ENCODE measurements around the gene IDH3G. TPM values are rescaled to one million over a fixed set of nuclear protein-coding genes. Genes with fewer than 3 reads are reported as not detected.

Gene IDH3G
- total RNA-seq, 2 donors from 2014 or later: 34.0 to 41.0 TPM

- no peaks in the 10 kb centered on the region for H3K36me3 Mint-ChIP-seq (ENCODE audit: insufficient read depth in 2 of 2)
- H3K4me3 Mint-ChIP-seq: no peak overlapping the region
- H3K27me3 Mint-ChIP-seq (ENCODE audit: low read depth): no peaks in the 10 kb centered on the region
- H3K9me3 Mint-ChIP-seq: no peaks in the 10 kb centered on the region
- no peak overlapping the region for H3K27ac Mint-ChIP-seq
- DNase-seq (no peak), ATAC-seq (replicated peaks in 1 of 2) (no peak)
- H3K4me1 Mint-ChIP-seq (ENCODE audit: low read depth): no peaks in the 10 kb centered on the region
These were observed 12.9 kb upstream of the IDH3G start for GRCh38 chrX:153806999-153807575.

- H3K27ac Mint-ChIP-seq: no peak overlapping the region
- no peaks in the 10 kb centered on the region for H3K27me3 Mint-ChIP-seq (ENCODE audit: low read depth)
- H3K9me3 Mint-ChIP-seq: no peaks in the 10 kb centered on the region
- no peaks in the 10 kb centered on the region for H3K36me3 Mint-ChIP-seq (ENCODE audit: insufficient read depth in 2 of 2)
- no peak for ATAC-seq (replicated peaks in 1 of 2)
- no peak overlapping the region for H3K4me3 Mint-ChIP-seq
- no peaks in the 10 kb centered on the region for H3K4me1 Mint-ChIP-seq (ENCODE audit: low read depth)
- DNase-seq: no peak
These were observed 11.3 kb upstream of the IDH3G start for GRCh38 chrX:153805436-153805835.

GRCh38 chrX:153804621-153805020 lies 10.4 kb upstream of the IDH3G start:
- Mint-ChIP-seq H3K27ac (no peak overlapping the region), H3K9me3 (no peaks in the 10 kb centered on the region), H3K4me3 (no peak overlapping the region), H3K4me1 (ENCODE audit: low read depth) (no peaks in the 10 kb centered on the region), H3K27me3 (ENCODE audit: low read depth) (no peaks in the 10 kb centered on the region), H3K36me3 (ENCODE audit: insufficient read depth in 2 of 2) (no peaks in the 10 kb centered on the region)
- DNase-seq (no peak), ATAC-seq (replicated peaks in 1 of 2) (no peak)

- no peak overlapping the region for H3K4me3 Mint-ChIP-seq
- no peaks in the 10 kb centered on the region for H3K36me3 Mint-ChIP-seq (ENCODE audit: insufficient read depth in 2 of 2)
- no peak for ATAC-seq (replicated peaks in 1 of 2)
- no peak overlapping the region for H3K27ac Mint-ChIP-seq
- H3K4me1 Mint-ChIP-seq (ENCODE audit: low read depth): no peaks in the 10 kb centered on the region
- DNase-seq: no peak
- H3K9me3 Mint-ChIP-seq: no peaks in the 10 kb centered on the region
- H3K27me3 Mint-ChIP-seq (ENCODE audit: low read depth): no peaks in the 10 kb centered on the region
These were observed 10.0 kb upstream of the IDH3G start for GRCh38 chrX:153804100-153804595.

GRCh38 chrX:153803211-153804099 lies 9.3 kb upstream of the IDH3G start:
- no peak for DNase-seq
- Mint-ChIP-seq H3K9me3 (no peaks in the 10 kb centered on the region), H3K4me3 (no peak overlapping the region), H3K4me1 (ENCODE audit: low read depth) (no peaks in the 10 kb centered on the region), H3K27me3 (ENCODE audit: low read depth) (no peaks in the 10 kb centered on the region), H3K27ac (no peak overlapping the region), H3K36me3 (ENCODE audit: insufficient read depth in 2 of 2) (no peaks in the 10 kb centered on the region)
- ATAC-seq (replicated peaks in 1 of 2): no peak

GRCh38 chrX:153802513-153803045 lies 8.4 kb upstream of the IDH3G start:
- DNase-seq (no peak), ATAC-seq (replicated peaks in 1 of 2) (no peak)
- Mint-ChIP-seq H3K9me3 (no peaks in the 10 kb centered on the region), H3K4me3 (no peak overlapping the region), H3K36me3 (ENCODE audit: insufficient read depth in 2 of 2) (peaks cover 0 to 3% of the 10 kb centered on the region in 2 donors), H3K27me3 (ENCODE audit: low read depth) (no peaks in the 10 kb centered on the region), H3K27ac (no peak overlapping the region), H3K4me1 (ENCODE audit: low read depth) (no peaks in the 10 kb centered on the region)

GRCh38 chrX:153801669-153802068 lies 7.5 kb upstream of the IDH3G start:
- no peaks in the 10 kb centered on the region for H3K9me3 Mint-ChIP-seq
- no peak for DNase-seq

GRCh38 chrX:153800746-153801145 lies 6.6 kb upstream of the IDH3G start:
- Mint-ChIP-seq H3K9me3 (no peaks in the 10 kb centered on the region), H3K27ac (no peak overlapping the region), H3K36me3 (ENCODE audit: insufficient read depth in 2 of 2) (peaks cover 0 to 9% of the 10 kb centered on the region in 2 donors), H3K4me3 (no peak overlapping the region), H3K27me3 (ENCODE audit: low read depth) (no peaks in the 10 kb centered on the region), H3K4me1 (ENCODE audit: low read depth) (peaks cover 11% of the 10 kb centered on the region)
- ATAC-seq (replicated peaks in 1 of 2) (no peak), DNase-seq (no peak)

More at GRCh38 chrX:153801669-153802068, 7.5 kb upstream of the IDH3G start:
- no peak overlapping the region for H3K4me3 Mint-ChIP-seq
- H3K36me3 Mint-ChIP-seq (ENCODE audit: insufficient read depth in 2 of 2): peaks cover 0 to 3% of the 10 kb centered on the region in 2 donors
- no peak overlapping the region for H3K27ac Mint-ChIP-seq
- H3K27me3 Mint-ChIP-seq (ENCODE audit: low read depth): no peaks in the 10 kb centered on the region
- H3K4me1 Mint-ChIP-seq (ENCODE audit: low read depth): peaks cover 2% of the 10 kb centered on the region
- no peak for ATAC-seq (replicated peaks in 1 of 2)

GRCh38 chrX:153800177-153800722 lies 6.1 kb upstream of the IDH3G start:
- Mint-ChIP-seq H3K4me1 (ENCODE audit: low read depth) (peaks cover 12% of the 10 kb centered on the region), H3K27me3 (ENCODE audit: low read depth) (no peaks in the 10 kb centered on the region), H3K4me3 (no peak overlapping the region), H3K9me3 (no peaks in the 10 kb centered on the region), H3K36me3 (ENCODE audit: insufficient read depth in 2 of 2) (peaks cover 0 to 9% of the 10 kb centered on the region in 2 donors), H3K27ac (no peak overlapping the region)
- DNase-seq (no peak), ATAC-seq (replicated peaks in 1 of 2) (no peak)

- Mint-ChIP-seq H3K36me3 (ENCODE audit: insufficient read depth in 2 of 2) (peaks cover 2 to 9% of the 10 kb centered on the region in 2 donors), H3K4me3 (no peak overlapping the region), H3K27me3 (ENCODE audit: low read depth) (no peaks in the 10 kb centered on the region), H3K27ac (no peak overlapping the region), H3K4me1 (ENCODE audit: low read depth) (peaks cover 12% of the 10 kb centered on the region), H3K9me3 (no peaks in the 10 kb centered on the region)
- DNase-seq (no peak), ATAC-seq (replicated peaks in 1 of 2) (no peak)
These were observed 5.2 kb upstream of the IDH3G start for GRCh38 chrX:153799326-153799725.

- H3K27me3 Mint-ChIP-seq (ENCODE audit: low read depth): no peaks in the 10 kb centered on the region
- H3K27ac Mint-ChIP-seq: no peak overlapping the region
- no peak for ATAC-seq (replicated peaks in 1 of 2)
- DNase-seq: no peak
- no peaks in the 10 kb centered on the region for H3K9me3 Mint-ChIP-seq
- H3K4me1 Mint-ChIP-seq (ENCODE audit: low read depth): peaks cover 21% of the 10 kb centered on the region
- H3K4me3 Mint-ChIP-seq: no peak overlapping the region
- H3K36me3 Mint-ChIP-seq (ENCODE audit: insufficient read depth in 2 of 2): peaks cover 2 to 9% of the 10 kb centered on the region in 2 donors
These were observed 3.3 kb upstream of the IDH3G start for GRCh38 chrX:153797415-153798015.

- peak overlapping the region; percentile 87 to 96 for H3K4me3 Mint-ChIP-seq
- H3K36me3 Mint-ChIP-seq (ENCODE audit: insufficient read depth in 2 of 2): peaks cover 2 to 12% of the 10 kb centered on the region in 2 donors
- ATAC-seq (replicated peaks in 1 of 2): peak in 1 of 2 donors; percentile 9
- H3K27ac Mint-ChIP-seq: peak overlapping the region; percentile 90
- no peaks in the 10 kb centered on the region for H3K27me3 Mint-ChIP-seq (ENCODE audit: low read depth)
- H3K4me1 Mint-ChIP-seq (ENCODE audit: low read depth): peaks cover 21% of the 10 kb centered on the region
- peak; percentile 23 to 26 for DNase-seq
- H3K9me3 Mint-ChIP-seq: no peaks in the 10 kb centered on the region
These were observed 982 bp upstream of the IDH3G start for GRCh38 chrX:153794897-153795816.

Data from activated T-cell treated with anti-CD3 and anti-CD28 coated beads, Interleukin-2, amount 50 U/mL, for 72 hours (primary cell).